Transverse colon (tissue), 4 donors: ENCODE results near the gene TIPARP. TPM values are rescaled to one million over a fixed set of nuclear protein-coding genes. Genes with fewer than 3 reads are reported as not detected.
"Not testable (repeated sequence)": the region's sequence is repeated elsewhere in the genome, so short reads cannot be mapped to it uniquely, and the experiment has no call there.

Experiments used
- DNase-seq: peaks from one replicate; pipeline ENCODE4 v3.0.0-alpha.2; 2019
- H3K27ac ChIP-seq, 4 donors: fragments of 200-600 bp; sonication (generic); 2 replicates each; pipeline ENCODE4 v1.5.1; 2016 to 2018; ENCODE audit warnings: inconsistent platforms in 4 of 4
- H3K27me3 ChIP-seq: fragments of 200-600 bp; sonication (generic); 2 replicates; pipeline ENCODE4 v1.5.1; 2017; ENCODE audit warnings: inconsistent platforms
- H3K36me3 ChIP-seq, 4 donors: fragments of 200-600 bp; sonication (generic); 2 replicates each; pipeline ENCODE4 v1.5.1; 2017 to 2019; ENCODE audit warnings: inconsistent platforms in 4 of 4
- H3K4me1 ChIP-seq, 4 donors: fragments of 200-600 bp; sonication (generic); 2 replicates each; pipeline ENCODE4 v1.5.1; 2017 to 2020; ENCODE audit warnings: inconsistent platforms in 4 of 4
- H3K4me3 ChIP-seq, 4 donors: fragments of 200-600 bp; sonication (generic); 1 replicate in 1 of 4; 2 replicates in 3 of 4; pipeline versions ENCODE4 v1.5.1 to v1.6.1; 2017 to 2019; ENCODE audit warnings: inconsistent platforms in 4 of 4
- H3K9me3 ChIP-seq, 2 donors: fragments of 200-600 bp; sonication (generic); 2 replicates each; pipeline ENCODE4 v1.5.1; 2017 to 2019; ENCODE audit warnings: inconsistent platforms in 2 of 2
- CTCF ChIP-seq, 5 experiments: fragments of 200-600 bp in 3 of 5; fragments of 450-650 bp in 2 of 5; sonication (generic) in 3 of 5; IDR thresholded peaks; 1 replicate in 2 of 5; 2 replicates in 3 of 5; pipeline ENCODE4 v1.5.1; 2016 to 2017; ENCODE audit warnings: antibody characterized with exemption in 5 of 5, inconsistent platforms in 3 of 5, mild to moderate bottlenecking in 2 of 5, moderate library complexity in 1 of 5
- EP300 ChIP-seq: sonication (generic); formaldehyde crosslinking; IDR thresholded peaks from one replicate; pipeline ENCODE4 v1.6.1; 2017; ENCODE audit warnings: antibody characterized with exemption, low read depth
- POLR2A ChIP-seq: fragments of 450-650 bp; IDR thresholded peaks from one replicate; pipeline ENCODE4 v1.6.1; 2016; ENCODE audit warnings: antibody characterized with exemption, mild to moderate bottlenecking, moderate library complexity
- POLR2AphosphoS5 ChIP-seq, 3 donors: sonication (generic); formaldehyde crosslinking; IDR thresholded peaks; one replicate each; pipeline ENCODE4 v1.6.1; 2016; ENCODE audit warnings: antibody characterized with exemption in 3 of 3
- WGBS, 2 donors: methylation state at CpG; one replicate each; pipeline ENCODE4 v1.1.5; 2018; ENCODE audit warnings: low coverage in 1 of 2; 5-methylcytosine and 5-hydroxymethylcytosine counted together
- in situ Hi-C, 4 donors: fragments of 200-750 bp; cut with MboI; loops; one replicate each; pipeline versions ENCODE4 v1.15.0 to v1.15.1; 2017; ENCODE audit warnings: low sequenced_read_pairs in 3 of 4, low pct_ligation_motif_present in 1 of 4, low pct_unique_long_range_greater_than_20kb in 1 of 4
- intact Hi-C: fragments of 100-400 bp; cut with DNase I; formaldehyde crosslinking; loops from one replicate; pipeline ENCODE4 v1.15.1; 2023; ENCODE audit warnings: low total_unique reads
- total RNA-seq, 4 donors: library from RNA; depleted of rRNA; stranded (reverse); fragments of >200 nt; gene quantifications; one replicate each; pipeline ENCODE4 v1.1.0, GENCODE V29; 2016

The TIPARP gene
- total RNA-seq, 4 donors from 2014 or later = 11.9 to 47.1 (median 34.3) TPM

GRCh38 chr3:156732715-156733421 lies 58.5 kb downstream of the TIPARP start:
- in situ Hi-C loops = no loop called here
- no peak for TF ChIP-seq CTCF (IDR thresholded peaks at IDR 0.05)
- no peak for TF ChIP-seq EP300
- TF ChIP-seq POLR2A = no peak
- DNase-seq = no peak
- no peaks in the 10 kb centered on the region for H3K36me3 ChIP-seq
- intact Hi-C loops = no loop called here
- H3K4me3 ChIP-seq = no peak overlapping the region
- H3K27ac ChIP-seq = no peak overlapping the region
- no peaks in the 10 kb centered on the region for H3K27me3 ChIP-seq
- no peaks in the 10 kb centered on the region for H3K9me3 ChIP-seq
- H3K4me1 ChIP-seq = no peaks in the 10 kb centered on the region
- 83 to 93% methylated on average over 3 to 4 of the region's 4 CpGs for WGBS, 2 donors

GRCh38 chr3:156734661-156735060 lies 60.3 kb downstream of the TIPARP start:
- 41 to 43% methylated on average over 3 of the region's 3 CpGs for WGBS, 2 donors

GRCh38 chr3:156735471-156735870 lies 61.1 kb downstream of the TIPARP start:
- in situ Hi-C loops (no loop called here), intact Hi-C loops (no loop called here)
- Histone ChIP-seq H3K27ac (no peak overlapping the region), H3K4me3 (no peak overlapping the region), H3K4me1 (no peaks in the 10 kb centered on the region), H3K9me3 (no peaks in the 10 kb centered on the region), H3K36me3 (no peaks in the 10 kb centered on the region), H3K27me3 (no peaks in the 10 kb centered on the region)
- TF ChIP-seq CTCF (IDR thresholded peaks at IDR 0.05) (no peak), EP300 (no peak), POLR2AphosphoS5 (IDR thresholded peaks at IDR 0.05) (no peak), POLR2A (no peak)
- DNase-seq = no peak
- WGBS, 2 donors = 69 to 73% methylated on average over 4 of the region's 4 CpGs

More at GRCh38 chr3:156734661-156735060, 60.3 kb downstream of the TIPARP start:
- in situ Hi-C loops, H3K27me3 ChIP-seq, H3K4me1 ChIP-seq, H3K9me3 ChIP-seq, H3K4me3 ChIP-seq, H3K27ac ChIP-seq, intact Hi-C loops, H3K36me3 ChIP-seq, DNase-seq: not testable (repeated sequence)

DNA sequence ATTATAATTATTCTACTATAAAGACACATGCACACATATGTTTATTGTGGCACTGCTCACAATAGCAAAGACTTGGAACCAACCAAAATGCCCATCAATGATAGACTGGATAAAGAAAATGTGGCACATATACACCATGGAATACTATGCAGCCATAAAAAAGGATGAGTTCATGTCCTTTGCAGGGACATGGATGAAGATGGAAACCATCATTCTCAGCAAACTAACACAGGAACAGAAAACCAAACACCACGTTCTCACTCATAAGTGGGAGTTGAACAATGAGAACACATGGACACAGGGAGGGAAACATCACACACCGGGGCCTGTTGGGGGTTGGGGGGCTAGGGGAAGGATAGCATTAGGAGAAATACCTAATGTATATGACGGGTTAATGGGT lies 62.7 kb downstream of the TIPARP start:
- in situ Hi-C loops, H3K4me3 ChIP-seq, H3K4me1 ChIP-seq, H3K36me3 ChIP-seq, intact Hi-C loops, H3K9me3 ChIP-seq, DNase-seq, H3K27me3 ChIP-seq, H3K27ac ChIP-seq: not testable (repeated sequence)
- WGBS, 2 donors = 81 to 86% methylated on average over 2 to 3 of the region's 3 CpGs

DNA sequence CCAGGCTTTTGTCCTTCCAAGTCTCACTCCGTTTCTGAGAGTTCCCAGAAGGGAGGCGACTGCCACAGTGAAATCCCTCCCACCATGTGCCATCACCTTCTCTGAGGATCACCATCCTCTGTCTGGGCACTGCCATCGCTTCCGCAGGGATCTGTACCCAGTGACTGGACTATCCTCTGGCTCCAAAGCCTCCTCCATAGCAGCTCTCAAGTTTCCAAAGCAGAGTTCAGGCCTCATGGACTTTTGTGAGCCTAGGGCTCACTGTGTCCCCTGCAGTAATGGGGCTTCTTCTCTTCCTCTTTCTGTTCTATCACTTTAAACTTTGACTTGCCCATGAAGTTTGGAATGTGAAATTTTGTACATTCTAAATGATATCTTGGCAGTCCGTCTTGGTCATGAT lies 63.9 kb downstream of the TIPARP start:
- Histone ChIP-seq H3K27me3 (no peaks in the 10 kb centered on the region), H3K27ac (no peak overlapping the region), H3K4me1 (no peaks in the 10 kb centered on the region), H3K4me3 (no peak overlapping the region), H3K9me3 (no peaks in the 10 kb centered on the region), H3K36me3 (no peaks in the 10 kb centered on the region)
- TF ChIP-seq POLR2A (no peak), POLR2AphosphoS5 (IDR thresholded peaks at IDR 0.05) (no peak), CTCF (IDR thresholded peaks at IDR 0.05) (no peak), EP300 (no peak)
- in situ Hi-C loops = no loop called here
- intact Hi-C loops = no loop called here
- no peak for DNase-seq
- WGBS, 2 donors = 87 to 97% methylated on average over 5 of the region's 5 CpGs
